Measurements from ENCODE around the gene BSN. TPM values are rescaled to one million over a fixed set of nuclear protein-coding genes. Genes with fewer than 3 reads are reported as not detected.

The BSN gene
- total and polyA plus RNA-seq, 2 donors (not counting 3 experiments of a cell fraction or from before 2014, with no cell fraction given): 0.04 to 0.27 TPM

GRCh38 chr3:49707113-49707480 lies 152.8 kb downstream of the BSN start:
- TF ChIP-seq EZH2 (IDR thresholded peaks at IDR 0.05; ENCODE audit: borderline replicate concordance, low read depth, low read length, severe bottlenecking): no peak
- TF ChIP-seq POLR2A (IDR thresholded peaks at IDR 0.05; ENCODE audit: low read depth, low read length): no peak
- no peak for TF ChIP-seq MYC (IDR thresholded peaks at IDR 0.05; ENCODE audit: low read depth, low read length)
- TF ChIP-seq, protein P1, sequence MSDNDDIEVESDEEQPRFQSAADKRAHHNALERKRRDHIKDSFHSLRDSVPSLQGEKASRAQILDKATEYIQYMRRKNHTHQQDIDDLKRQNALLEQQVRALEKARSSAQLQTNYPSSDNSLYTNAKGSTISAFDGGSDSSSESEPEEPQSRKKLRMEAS (IDR thresholded peaks at IDR 0.05; ENCODE audit: insufficient read depth, insufficient read length): no peak
- no peak for TF ChIP-seq FOS (IDR thresholded peaks at IDR 0.05; ENCODE audit: borderline replicate concordance, insufficient read depth, low read length)
- no peak for TF ChIP-seq JUN (IDR thresholded peaks at IDR 0.05; ENCODE audit: borderline replicate concordance, insufficient read depth, insufficient read length, low read depth)
- Histone ChIP-seq H3K27ac (ENCODE audit: insufficient read depth, low read depth, low read length) (no peak overlapping the region), H2AFZ (ENCODE audit: low read depth, low read length) (no peak overlapping the region), H4K20me1 (replicated peaks; ENCODE audit: control insufficient read depth, extremely low read depth, insufficient read depth, low read length) (no peaks in the 10 kb centered on the region), H3K4me2 (ENCODE audit: insufficient read depth, low read length) (no peak overlapping the region), H3K27me3 (ENCODE audit: control insufficient read depth in 2 of 2, insufficient read depth in 2 of 2, low read length in 2 of 2) (no peaks in the 10 kb centered on the region), H3K79me2 (ENCODE audit: control insufficient read depth, insufficient read depth, low read length) (no peaks in the 10 kb centered on the region), H3K36me3 (ENCODE audit: control insufficient read depth in 2 of 2, extremely low read depth in 1 of 2, insufficient read depth in 2 of 2, low read length in 2 of 2) (peaks cover 0 to 15% of the 10 kb centered on the region in 2 experiments), H3K4me3 (replicated peaks in 1 of 3; ENCODE audit: insufficient read depth in 1 of 3, low read depth in 1 of 3, low read length in 3 of 3) (no peak overlapping the region), H3K9me1 (replicated peaks; ENCODE audit: control insufficient read depth, extremely low read depth, insufficient read depth, low read length) (no peaks in the 10 kb centered on the region), H3K9me3 (replicated peaks; ENCODE audit: control insufficient read depth, insufficient read depth, low read length) (no peaks in the 10 kb centered on the region), H3K9ac (replicated peaks; ENCODE audit: extremely low read depth, insufficient read depth, low read length) (no peak overlapping the region), H3K4me1 (ENCODE audit: control insufficient read depth, extremely low read depth, insufficient read depth, low read length) (peaks cover 5% of the 10 kb centered on the region)
- dilution Hi-C loops (cut with MboI; ENCODE audit: extremely low pct_ligation_motif_present, low sequenced_read_pairs) (no loop called here), intact Hi-C loops (cut with micrococcal nuclease) (no loop called here)
- ChIA-PET POLR2A (interaction anchor here (0.6 kb wide), 1 partner anchor 228 kb away, joined by 7 read pairs; no protein-coding TSS in a partner anchor), CTCF (interaction anchor here (2.1 kb wide), 1 partner anchor 12 kb away, joined by 6 read pairs; the partner anchor contains the start of gene AMIGO3)
- FAIRE-seq (no peak), DNase-seq (ENCODE audit: low read depth, low spot score) (no peak)
- BruUV-seq (replicated peaks): no TSS peak

DNA sequence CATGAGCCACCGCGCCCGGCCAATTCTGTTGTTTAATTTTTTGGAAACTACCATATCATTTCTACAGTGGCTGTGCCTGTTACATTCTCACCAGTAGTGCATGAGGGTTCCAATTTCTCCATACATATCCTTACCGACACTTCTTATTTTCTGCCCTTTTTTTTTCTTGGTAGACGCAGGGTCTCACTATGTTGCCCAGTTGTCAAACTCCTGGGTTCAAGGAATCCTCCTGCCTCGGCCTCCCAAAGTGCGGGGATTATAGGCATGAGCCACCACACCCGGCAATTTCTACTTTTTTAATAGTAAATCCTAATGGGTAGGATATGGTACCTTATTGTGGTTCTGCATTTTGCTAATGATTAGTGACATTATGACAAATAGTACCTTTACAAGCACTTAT lies 155.6 kb downstream of the BSN start:
- no peak overlapping the region for H2AFZ ChIP-seq (ENCODE audit: low read depth, low read length)
- FAIRE-seq (no peak), DNase-seq (ENCODE audit: low read depth, low spot score) (no peak)
- intact Hi-C loops (cut with micrococcal nuclease) (no loop called here), dilution Hi-C loops (cut with MboI; ENCODE audit: extremely low pct_ligation_motif_present, low sequenced_read_pairs) (no loop called here)
- no TSS peak for BruUV-seq (replicated peaks)
- no peaks in the 10 kb centered on the region for H3K27me3 ChIP-seq (ENCODE audit: control insufficient read depth in 2 of 2, insufficient read depth in 2 of 2, low read length in 2 of 2)
- ChIA-PET CTCF (no interaction called here), POLR2A (no interaction called here)
- no peak overlapping the region for H3K9ac ChIP-seq (replicated peaks; ENCODE audit: extremely low read depth, insufficient read depth, low read length)
- no peaks in the 10 kb centered on the region for H4K20me1 ChIP-seq (replicated peaks; ENCODE audit: control insufficient read depth, extremely low read depth, insufficient read depth, low read length)
- H3K4me1 ChIP-seq (ENCODE audit: control insufficient read depth, extremely low read depth, insufficient read depth, low read length): no peaks in the 10 kb centered on the region
- H3K27ac ChIP-seq (ENCODE audit: insufficient read depth, low read depth, low read length): no peak overlapping the region
- H3K36me3 ChIP-seq (ENCODE audit: control insufficient read depth in 2 of 2, extremely low read depth in 1 of 2, insufficient read depth in 2 of 2, low read length in 2 of 2): peaks cover 0 to 5% of the 10 kb centered on the region in 2 experiments
- H3K9me1 ChIP-seq (replicated peaks; ENCODE audit: control insufficient read depth, extremely low read depth, insufficient read depth, low read length): no peaks in the 10 kb centered on the region
- H3K79me2 ChIP-seq (ENCODE audit: control insufficient read depth, insufficient read depth, low read length): no peaks in the 10 kb centered on the region
- H3K4me2 ChIP-seq (ENCODE audit: insufficient read depth, low read length): no peak overlapping the region
- no peak for TF ChIP-seq EZH2 (IDR thresholded peaks at IDR 0.05; ENCODE audit: borderline replicate concordance, low read depth, low read length, severe bottlenecking)
- no peak for TF ChIP-seq JUN (IDR thresholded peaks at IDR 0.05; ENCODE audit: borderline replicate concordance, insufficient read depth, insufficient read length, low read depth)
- TF ChIP-seq MYC (IDR thresholded peaks at IDR 0.05; ENCODE audit: low read depth, low read length): no peak
- no peak for TF ChIP-seq POLR2A (IDR thresholded peaks at IDR 0.05; ENCODE audit: low read depth, low read length)
- no peak overlapping the region for H3K4me3 ChIP-seq (replicated peaks in 1 of 3; ENCODE audit: insufficient read depth in 1 of 3, low read depth in 1 of 3, low read length in 3 of 3)
- no peaks in the 10 kb centered on the region for H3K9me3 ChIP-seq (replicated peaks; ENCODE audit: control insufficient read depth, insufficient read depth, low read length)

All from endothelial cell of umbilical vein (primary cell).